KMS-11 (cell line): ENCODE measurements around the gene TCF12.

ENCODE experiments used
- H2AFZ ChIP-seq: fragments of 200-600 bp; sonication (generic); 2 replicates; pipeline ENCODE4 v1.6.1; 2016; ENCODE audit warnings: antibody characterized with exemption, mixed run types, low read depth
- H3K27ac ChIP-seq: fragments of 200-600 bp; sonication (generic); 2 replicates; pipeline ENCODE4 v1.6.1; 2016; ENCODE audit warnings: mild to moderate bottlenecking, mixed run types
- H3K27me3 ChIP-seq: fragments of 200-600 bp; sonication (generic); 2 replicates; pipeline ENCODE4 v1.6.1; 2017; ENCODE audit warnings: mild to moderate bottlenecking, low read depth, mixed run types, moderate library complexity; ENCODE audit not compliant: insufficient read depth
- H3K36me3 ChIP-seq: fragments of 200-600 bp; sonication (generic); 2 replicates; pipeline ENCODE4 v1.6.1; 2017; ENCODE audit warnings: mild to moderate bottlenecking, mixed run types; ENCODE audit not compliant: insufficient read depth
- H3K4me1 ChIP-seq: fragments of 200-600 bp; sonication (generic); 2 replicates; pipeline ENCODE4 v1.6.1; 2016; ENCODE audit warnings: mild to moderate bottlenecking, low read depth, mixed run types; ENCODE audit not compliant: poor library complexity, severe bottlenecking
- H3K4me2 ChIP-seq: fragments of 200-600 bp; sonication (generic); 2 replicates; pipeline ENCODE4 v1.7.0; 2016; ENCODE audit warnings: mild to moderate bottlenecking, mixed run types
- H3K4me3 ChIP-seq: fragments of 200-600 bp; sonication (generic); IDR thresholded peaks from 2 replicates; pipeline ENCODE4 v1.6.1; 2017; ENCODE audit warnings: low read depth, low read length, mixed read lengths; ENCODE audit not compliant: insufficient read depth
- H3K79me2 ChIP-seq: fragments of 200-600 bp; sonication (generic); 2 replicates; pipeline ENCODE4 v1.6.1; 2016; ENCODE audit warnings: low read depth, mixed run types; ENCODE audit not compliant: insufficient read depth
- H3K9ac ChIP-seq: fragments of 200-600 bp; sonication (generic); 2 replicates; pipeline ENCODE4 v1.6.1; 2016; ENCODE audit warnings: mild to moderate bottlenecking, mixed run types
- H4K20me1 ChIP-seq: fragments of 200-600 bp; sonication (generic); 2 replicates; pipeline ENCODE4 v1.6.1; 2016; ENCODE audit warnings: mild to moderate bottlenecking, mixed run types; ENCODE audit not compliant: insufficient read depth
- CTCF ChIP-seq: fragments of 200-600 bp; sonication (generic); conservative IDR thresholded peaks from 2 replicates; pipeline ENCODE4 v1.6.1; 2017; ENCODE audit warnings: low read depth, mild to moderate bottlenecking, antibody characterized with exemption, low read length, moderate library complexity, mixed read lengths

TCF12 gene

DNA sequence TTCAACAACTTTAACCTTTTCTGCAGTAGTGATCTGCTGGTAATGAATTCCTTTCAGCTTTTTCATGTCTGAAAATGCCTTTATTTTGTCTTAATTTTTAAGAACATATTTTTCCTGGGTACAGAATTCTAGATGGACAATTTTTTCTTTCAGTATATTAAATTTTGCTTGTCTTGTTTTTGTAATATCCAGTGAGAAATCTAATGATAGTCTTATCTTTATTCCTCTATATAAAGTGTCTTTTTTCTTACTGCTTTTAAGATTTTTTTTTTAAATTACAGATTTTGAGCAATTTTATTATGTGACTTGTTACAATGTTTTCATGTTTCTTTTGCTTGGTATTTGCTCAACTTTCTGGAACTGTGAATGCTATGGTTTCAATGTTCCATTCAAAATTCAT lies 38.1 kb downstream of the TCF12 start:
- H3K36me3 ChIP-seq: no peaks in the 10 kb centered on the region
- TF ChIP-seq CTCF: no peak
- no peak overlapping the region for H3K4me2 ChIP-seq
- H4K20me1 ChIP-seq: no peaks in the 10 kb centered on the region
- H3K4me3 ChIP-seq: no peak overlapping the region
- peaks cover 22% of the 10 kb centered on the region; the same call in 1 of the 2 replicates for H3K79me2 ChIP-seq
- H3K9ac ChIP-seq: no peak overlapping the region
- H3K27ac ChIP-seq: no peak overlapping the region
- peaks cover 21% of the 10 kb centered on the region for H3K4me1 ChIP-seq
- H2AFZ ChIP-seq: no peak overlapping the region
- no peaks in the 10 kb centered on the region for H3K27me3 ChIP-seq

GRCh38 chr15:56957812-56958406 lies 39.5 kb downstream of the TCF12 start:
- H3K27ac ChIP-seq: no peak overlapping the region

DNA sequence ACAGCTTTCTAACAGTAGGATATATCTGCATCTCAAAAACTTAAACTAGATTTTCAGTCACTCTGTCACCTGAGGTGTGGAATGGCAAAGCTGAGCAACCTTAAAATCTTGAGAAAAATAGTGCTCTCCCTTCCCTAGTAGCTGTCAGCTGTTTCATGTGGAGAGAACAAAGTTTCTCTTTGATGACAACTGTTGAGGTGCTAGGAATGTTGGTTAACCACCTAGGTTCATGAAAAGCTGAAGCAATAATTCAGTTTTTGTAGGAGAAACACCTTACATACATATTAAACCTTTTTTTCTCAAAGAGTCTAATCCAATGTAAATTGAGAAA lies 40.8 kb downstream of the TCF12 start:
- Histone ChIP-seq H3K4me2 (peak overlapping the region; percentile 54), H3K27me3 (no peaks in the 10 kb centered on the region), H3K4me1 (peaks cover 29% of the 10 kb centered on the region), H3K36me3 (no peaks in the 10 kb centered on the region), H3K4me3 (no peak overlapping the region), H3K79me2 (peaks cover 19% of the 10 kb centered on the region; the same call in 1 of the 2 replicates), H3K27ac (no peak overlapping the region; the same call in 1 of the 2 replicates), H4K20me1 (no peaks in the 10 kb centered on the region), H3K9ac (no peak overlapping the region), H2AFZ (no peak overlapping the region)
- TF ChIP-seq CTCF: no peak

More at GRCh38 chr15:56957812-56958406, 39.5 kb downstream of the TCF12 start:
- Histone ChIP-seq H3K4me2 (no peak overlapping the region), H3K4me1 (peaks cover 21% of the 10 kb centered on the region), H3K9ac (no peak overlapping the region), H3K36me3 (no peaks in the 10 kb centered on the region), H2AFZ (no peak overlapping the region), H3K27me3 (no peaks in the 10 kb centered on the region), H3K79me2 (peaks cover 19% of the 10 kb centered on the region; the same call in 1 of the 2 replicates), H4K20me1 (no peaks in the 10 kb centered on the region), H3K4me3 (no peak overlapping the region)
- no peak for TF ChIP-seq CTCF

GRCh38 chr15:56960116-56960515 lies 41.7 kb downstream of the TCF12 start:
- Histone ChIP-seq H3K79me2 (peaks cover 22% of the 10 kb centered on the region; the same call in 1 of the 2 replicates), H3K27ac (no peak overlapping the region), H3K4me2 (peak overlapping the region; percentile 54; the same call in 1 of the 2 replicates), H4K20me1 (no peaks in the 10 kb centered on the region), H2AFZ (no peak overlapping the region), H3K4me3 (no peak overlapping the region), H3K9ac (no peak overlapping the region), H3K27me3 (no peaks in the 10 kb centered on the region), H3K36me3 (no peaks in the 10 kb centered on the region), H3K4me1 (peaks cover 33% of the 10 kb centered on the region)
- TF ChIP-seq CTCF: no peak
